Measurements from ENCODE around the gene DPRX. TPM values are rescaled to one million over a fixed set of nuclear protein-coding genes. Genes with fewer than 3 reads are reported as not detected.

Gene DPRX
- total and polyA plus RNA-seq, 2 experiments from 2014 or later = not detected

- H3K9me3 ChIP-seq (ENCODE audit: low read depth) = no peaks in the 10 kb centered on the region
- no peaks in the 10 kb centered on the region for H3K36me3 ChIP-seq (ENCODE audit: low read depth)
- H3K4me2 ChIP-seq (ENCODE audit: unreplicated experiment) = no peak overlapping the region
- H3K9me2 ChIP-seq (ENCODE audit: insufficient read depth) = no peaks in the 10 kb centered on the region
- H3K4me1 ChIP-seq (ENCODE audit: insufficient read depth) = no peaks in the 10 kb centered on the region
- no peaks in the 10 kb centered on the region for H4K20me1 ChIP-seq (ENCODE audit: insufficient read depth)
- no peaks in the 10 kb centered on the region for H3F3A ChIP-seq (ENCODE audit: insufficient read depth)
- H3K27ac ChIP-seq = no peak overlapping the region
- TF ChIP-seq EZH2phosphoT487 (IDR thresholded peaks at IDR 0.05; ENCODE audit: insufficient read depth, low read depth) (no peak), EZH2 (IDR thresholded peaks at IDR 0.05; ENCODE audit: insufficient read depth, poor library complexity, severe bottlenecking) (no peak)
- no peak overlapping the region for H2AFZ ChIP-seq
- DNase-seq = no peak
- 66 to 77% methylated on average over 13 of the region's 13 CpGs for WGBS, 2 experiments (ENCODE audit: low coverage in 1 of 2, low lambda C conversion rate in 2 of 2, missing lambda C conversion rate in 2 of 2)
- H3K4me3 ChIP-seq = no peak overlapping the region
- no peaks in the 10 kb centered on the region for H3K79me2 ChIP-seq (ENCODE audit: insufficient read depth)
- in situ Hi-C loops (cut with MboI) = no loop called here
- H3K9ac ChIP-seq = no peak overlapping the region
- no peaks in the 10 kb centered on the region for H3K27me3 ChIP-seq (replicated peaks; ENCODE audit: insufficient read depth)
Measured at GRCh38 chr19:53647350-53647749, 15.6 kb downstream of the DPRX start.

GRCh38 chr19:53647792-53648191 is 16.0 kb downstream of the DPRX start:
- TF ChIP-seq EZH2phosphoT487 (IDR thresholded peaks at IDR 0.05; ENCODE audit: insufficient read depth, low read depth) = no peak
- no peak for TF ChIP-seq EZH2 (IDR thresholded peaks at IDR 0.05; ENCODE audit: insufficient read depth, poor library complexity, severe bottlenecking)
- WGBS, 2 experiments (ENCODE audit: low coverage in 1 of 2, low lambda C conversion rate in 2 of 2, missing lambda C conversion rate in 2 of 2) = 85 to 90% methylated on average over 27 to 33 of the region's 33 CpGs

GRCh38 chr19:53649746-53650593 is 18.2 kb downstream of the DPRX start:
- H3K9ac ChIP-seq = no peak overlapping the region
- WGBS, 2 experiments (ENCODE audit: low coverage in 1 of 2, low lambda C conversion rate in 2 of 2, missing lambda C conversion rate in 2 of 2) = 83 to 84% methylated on average over 34 of the region's 34 CpGs
- H3K4me2 ChIP-seq (ENCODE audit: unreplicated experiment) = no peak overlapping the region
- no peaks in the 10 kb centered on the region for H3K79me2 ChIP-seq (ENCODE audit: insufficient read depth)
- no peaks in the 10 kb centered on the region for H4K20me1 ChIP-seq (ENCODE audit: insufficient read depth)
- no peak overlapping the region for H3K4me3 ChIP-seq
- no peak overlapping the region for H2AFZ ChIP-seq
- in situ Hi-C loops (cut with MboI) = no loop called here
- no peaks in the 10 kb centered on the region for H3K27me3 ChIP-seq (replicated peaks; ENCODE audit: insufficient read depth)
- no peak overlapping the region for H3K27ac ChIP-seq
- TF ChIP-seq EZH2 (IDR thresholded peaks at IDR 0.05; ENCODE audit: insufficient read depth, poor library complexity, severe bottlenecking) = no peak
- no peak for TF ChIP-seq EZH2phosphoT487 (IDR thresholded peaks at IDR 0.05; ENCODE audit: insufficient read depth, low read depth)
- no peaks in the 10 kb centered on the region for H3K36me3 ChIP-seq (ENCODE audit: low read depth)
- no peaks in the 10 kb centered on the region for H3K9me3 ChIP-seq (ENCODE audit: low read depth)
- DNase-seq = no peak
- no peaks in the 10 kb centered on the region for H3F3A ChIP-seq (ENCODE audit: insufficient read depth)
- no peaks in the 10 kb centered on the region for H3K4me1 ChIP-seq (ENCODE audit: insufficient read depth)
- H3K9me2 ChIP-seq (ENCODE audit: insufficient read depth) = no peaks in the 10 kb centered on the region

More at GRCh38 chr19:53647792-53648191, 16.0 kb downstream of the DPRX start:
- H3K9me2 ChIP-seq (ENCODE audit: insufficient read depth) = no peaks in the 10 kb centered on the region
- no peak overlapping the region for H3K4me2 ChIP-seq (ENCODE audit: unreplicated experiment)
- H3K9ac ChIP-seq = no peak overlapping the region
- no peaks in the 10 kb centered on the region for H3K79me2 ChIP-seq (ENCODE audit: insufficient read depth)
- no peaks in the 10 kb centered on the region for H3K4me1 ChIP-seq (ENCODE audit: insufficient read depth)
- H3K27me3 ChIP-seq (replicated peaks; ENCODE audit: insufficient read depth) = no peaks in the 10 kb centered on the region
- in situ Hi-C loops (cut with MboI) = no loop called here
- no peak overlapping the region for H3K4me3 ChIP-seq
- no peaks in the 10 kb centered on the region for H4K20me1 ChIP-seq (ENCODE audit: insufficient read depth)
- DNase-seq = no peak
- H3K36me3 ChIP-seq (ENCODE audit: low read depth) = no peaks in the 10 kb centered on the region
- H2AFZ ChIP-seq = no peak overlapping the region
- H3F3A ChIP-seq (ENCODE audit: insufficient read depth) = no peaks in the 10 kb centered on the region
- no peak overlapping the region for H3K27ac ChIP-seq
- H3K9me3 ChIP-seq (ENCODE audit: low read depth) = no peaks in the 10 kb centered on the region

GRCh38 chr19:53652476-53652875 is 20.7 kb downstream of the DPRX start:
- in situ Hi-C loops (cut with MboI) = no loop called here
- no peaks in the 10 kb centered on the region for H3K79me2 ChIP-seq (ENCODE audit: insufficient read depth)
- no peak overlapping the region for H3K4me3 ChIP-seq
- H2AFZ ChIP-seq = no peak overlapping the region
- no peaks in the 10 kb centered on the region for H4K20me1 ChIP-seq (ENCODE audit: insufficient read depth)
- no peaks in the 10 kb centered on the region for H3F3A ChIP-seq (ENCODE audit: insufficient read depth)
- H3K36me3 ChIP-seq (ENCODE audit: low read depth) = no peaks in the 10 kb centered on the region
- H3K27me3 ChIP-seq (replicated peaks; ENCODE audit: insufficient read depth) = no peaks in the 10 kb centered on the region
- H3K9ac ChIP-seq = no peak overlapping the region
- no peak overlapping the region for H3K27ac ChIP-seq
- no peak for DNase-seq
- no peak overlapping the region for H3K4me2 ChIP-seq (ENCODE audit: unreplicated experiment)
- H3K9me2 ChIP-seq (ENCODE audit: insufficient read depth) = no peaks in the 10 kb centered on the region
- no peaks in the 10 kb centered on the region for H3K9me3 ChIP-seq (ENCODE audit: low read depth)
- TF ChIP-seq EZH2 (IDR thresholded peaks at IDR 0.05; ENCODE audit: insufficient read depth, poor library complexity, severe bottlenecking) (no peak), EZH2phosphoT487 (IDR thresholded peaks at IDR 0.05; ENCODE audit: insufficient read depth, low read depth) (no peak)
- WGBS, 2 experiments (ENCODE audit: low coverage in 1 of 2, low lambda C conversion rate in 2 of 2, missing lambda C conversion rate in 2 of 2) = 46 to 59% methylated on average over 6 of the region's 6 CpGs
- no peaks in the 10 kb centered on the region for H3K4me1 ChIP-seq (ENCODE audit: insufficient read depth)
